ENCODE measurements around the gene INO80.

INO80 gene

GRCh38 chr15:41128174-41128902, 12.3 kb upstream of the INO80 start:
- no peak for TF ChIP-seq CTCF (IDR thresholded peaks at IDR 0.05; ENCODE audit: low read depth, low read length, missing control alignments)
- no peak overlapping the region for H3K4me3 ChIP-seq (ENCODE audit: low read depth, low read length)
- DNase-seq (ENCODE audit: low read depth), result no peak

GRCh38 chr15:41125931-41126642, 10.0 kb upstream of the INO80 start:
- TF ChIP-seq CTCF (IDR thresholded peaks at IDR 0.05; ENCODE audit: low read depth, low read length, missing control alignments), result no peak
- no peak overlapping the region for H3K4me3 ChIP-seq (ENCODE audit: low read depth, low read length)

DNA sequence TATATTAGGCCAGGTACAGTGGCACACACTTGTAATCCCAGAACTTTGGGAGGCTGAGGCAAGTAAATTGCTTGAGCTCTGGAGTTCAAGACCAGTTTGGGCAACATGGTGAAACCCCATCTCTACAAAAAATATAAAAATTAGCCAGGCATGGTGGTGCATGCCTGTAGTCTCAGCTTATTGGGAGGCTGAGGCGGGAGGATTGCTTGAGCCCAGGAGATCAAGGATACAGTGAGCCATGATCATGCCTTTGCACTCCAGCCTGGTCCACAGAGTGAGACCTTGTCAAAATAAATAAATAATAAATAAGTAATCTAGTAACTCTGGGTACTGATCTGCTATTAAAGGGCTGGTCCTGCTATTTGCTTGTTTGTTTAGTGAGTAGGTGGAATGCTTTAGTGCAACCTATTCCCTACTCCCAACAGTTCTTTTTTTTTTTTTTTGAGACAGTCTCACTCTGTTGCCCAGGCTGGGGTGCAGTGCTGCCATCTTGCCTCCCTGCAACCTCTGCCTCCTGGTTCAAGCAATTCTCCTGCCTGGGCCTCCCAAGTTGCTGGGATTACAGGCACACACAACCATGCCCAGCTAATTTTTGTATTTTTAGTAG, 9.1 kb upstream of the INO80 start:
- DNase-seq (ENCODE audit: low read depth), result no peak
- no peak overlapping the region for H3K4me3 ChIP-seq (ENCODE audit: low read depth, low read length)
- no peak for TF ChIP-seq CTCF (IDR thresholded peaks at IDR 0.05; ENCODE audit: low read depth, low read length, missing control alignments)

More at GRCh38 chr15:41125931-41126642, 10.0 kb upstream of the INO80 start:
- DNase-seq (ENCODE audit: low read depth), result no peak

GRCh38 chr15:41124058-41124457, 8.0 kb upstream of the INO80 start:
- H3K4me3 ChIP-seq (ENCODE audit: low read depth, low read length), result no peak overlapping the region
- DNase-seq (ENCODE audit: low read depth), result no peak
- no peak for TF ChIP-seq CTCF (IDR thresholded peaks at IDR 0.05; ENCODE audit: low read depth, low read length, missing control alignments)

- no peak for TF ChIP-seq CTCF (IDR thresholded peaks at IDR 0.05; ENCODE audit: low read depth, low read length, missing control alignments)
- no peak for DNase-seq (ENCODE audit: low read depth)
- no peak overlapping the region for H3K4me3 ChIP-seq (ENCODE audit: low read depth, low read length)
Observed at GRCh38 chr15:41122849-41123248, 6.8 kb upstream of the INO80 start.

DNA sequence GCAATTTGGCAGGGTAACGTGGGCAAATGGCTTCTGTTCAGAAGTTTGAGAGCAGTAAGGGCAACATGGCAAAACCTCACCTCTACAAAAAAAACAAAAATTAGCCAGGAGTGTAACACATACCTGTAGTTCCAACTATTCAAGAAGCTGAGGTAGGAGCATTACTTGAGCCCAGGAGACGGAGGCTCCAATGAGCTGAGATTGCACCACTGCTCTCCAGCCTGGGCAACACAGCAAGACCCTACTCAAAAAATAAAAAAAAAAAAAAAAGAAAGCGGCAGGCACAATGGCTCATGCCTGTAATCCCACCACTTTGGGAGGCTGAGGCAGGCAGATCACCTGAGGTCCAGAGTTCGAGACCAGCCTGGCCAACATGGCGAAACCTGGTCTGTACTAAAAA, 5.9 kb upstream of the INO80 start:
- H3K4me3 ChIP-seq (ENCODE audit: low read depth, low read length), result no peak overlapping the region
- TF ChIP-seq CTCF (IDR thresholded peaks at IDR 0.05; ENCODE audit: low read depth, low read length, missing control alignments), result no peak
- DNase-seq (ENCODE audit: low read depth), result no peak
